Neural progenitor cell (in vitro differentiated cells): ENCODE data around the gene EDNRB.

Experiments used
- CTCF ChIP-seq: fragments of 200-600 bp; sonication (generic); IDR thresholded peaks from 2 replicates; pipeline ENCODE4 v1.5.1; 2017; ENCODE audit warnings: antibody characterized with exemption, mild to moderate bottlenecking
- EZH2 ChIP-seq: fragments of 200-600 bp; sonication (generic); IDR thresholded peaks from 2 replicates; pipeline ENCODE4 v1.6.1; 2017; ENCODE audit warnings: antibody characterized with exemption, mild to moderate bottlenecking, moderate library complexity
- EZH2phosphoT487 ChIP-seq: fragments of 200-600 bp; sonication (generic); IDR thresholded peaks from 2 replicates; pipeline ENCODE4 v1.6.1; 2017; ENCODE audit warnings: antibody characterized with exemption

- TF ChIP-seq CTCF (no peak), EZH2 (no peak), EZH2phosphoT487 (no peak)
Observed at GRCh38 chr13:77861741-77862140, 56.9 kb downstream of the EDNRB start.
